Raji (cell line): Measurements from ENCODE around the gene FLYWCH1.

ENCODE experiments used
- POLR2A ChIP-seq: IDR thresholded peaks from 2 replicates; pipeline ENCODE4 v1.6.1; 2011; ENCODE audit warnings: low read depth, low read length, control low read depth; ENCODE audit not compliant: insufficient read depth

FLYWCH1 gene

DNA sequence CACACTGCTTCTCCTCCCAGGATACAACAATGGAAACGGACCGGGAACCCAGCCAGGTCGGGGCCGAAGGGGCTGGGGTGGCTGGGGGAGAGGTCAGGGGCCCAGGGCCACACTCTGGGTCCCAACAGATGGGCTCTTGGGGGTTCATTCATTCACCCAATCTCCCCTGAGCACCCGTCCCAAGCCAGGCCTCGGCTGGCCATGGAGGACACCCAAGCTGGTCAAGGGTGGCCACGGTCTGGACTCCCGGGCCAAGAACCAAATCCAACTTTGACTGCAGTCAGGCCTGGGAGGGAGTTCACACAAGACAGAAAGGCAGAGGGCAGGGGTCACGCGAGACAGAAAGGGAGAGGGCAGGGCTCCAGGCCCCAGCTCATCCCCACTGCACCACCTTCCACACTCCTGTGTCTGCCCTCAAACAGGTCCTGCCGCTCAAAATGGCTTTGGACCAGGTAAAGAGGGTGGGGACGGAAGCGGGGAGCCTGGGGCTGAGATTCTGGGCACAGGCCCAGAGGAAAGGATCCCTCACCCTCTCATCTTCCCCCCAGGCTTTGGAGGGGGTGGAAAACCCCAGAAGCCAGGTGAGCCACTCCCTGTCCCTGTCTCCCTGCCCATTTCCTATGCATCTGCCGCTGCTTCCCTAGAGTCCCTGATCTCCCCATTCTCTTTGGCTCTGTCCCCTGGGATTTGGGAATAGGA lies 80.8 kb downstream of the FLYWCH1 start:
- no peak for TF ChIP-seq POLR2A

DNA sequence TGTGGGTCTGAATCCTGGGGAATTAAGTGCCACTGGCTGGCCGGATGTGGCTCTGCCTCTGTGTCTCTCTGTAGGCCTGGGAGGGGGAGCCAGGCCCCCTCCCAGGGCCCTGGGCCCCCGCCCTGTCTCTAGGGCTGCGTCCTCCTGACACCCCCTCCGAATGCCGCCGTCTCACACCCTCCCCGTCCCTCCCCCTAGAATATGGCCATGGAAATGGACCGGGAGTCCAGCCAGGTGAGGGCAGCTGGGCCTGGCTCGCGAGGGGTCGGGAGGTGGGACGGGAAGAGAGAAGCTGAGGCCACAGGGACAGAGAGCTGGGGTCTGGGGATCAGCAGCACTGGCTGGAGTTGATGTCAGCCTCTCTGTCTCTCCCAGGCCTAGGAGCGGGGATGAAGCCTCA lies 84.6 kb downstream of the FLYWCH1 start:
- TF ChIP-seq POLR2A = no peak

DNA sequence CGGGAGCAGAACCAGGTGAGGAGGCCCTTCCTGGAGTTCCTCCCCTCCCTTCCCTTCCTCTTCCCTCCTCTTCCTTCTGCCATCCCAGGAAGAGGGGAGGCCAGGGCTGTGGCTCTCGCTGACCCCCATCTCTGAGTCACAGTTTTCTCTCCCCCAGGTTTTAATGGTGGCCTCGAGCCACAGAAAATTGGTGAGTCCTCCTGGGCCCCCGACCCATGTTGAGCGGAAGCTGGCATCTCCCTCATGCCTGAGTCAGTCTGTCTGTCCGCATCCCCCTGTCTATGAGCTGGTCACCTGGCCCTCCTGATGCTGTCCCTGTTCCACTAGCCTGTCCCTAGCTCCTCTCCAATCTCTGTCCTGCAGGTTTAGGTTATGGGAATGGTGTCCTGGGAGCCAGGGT lies 88.2 kb downstream of the FLYWCH1 start:
- TF ChIP-seq POLR2A = no peak

- TF ChIP-seq POLR2A = no peak
Observed at GRCh38 chr16:3000540-3000939, 88.8 kb downstream of the FLYWCH1 start.
